H9 (cell line): ENCODE data around the gene RNU6-1. TPM values are rescaled to one million over a fixed set of nuclear protein-coding genes. Genes with fewer than 3 reads are reported as not detected.

Source experiments
- DNase-seq: peaks from one replicate; pipeline ENCODE4 v3.0.0-alpha.2; 2017
- H2AFZ ChIP-seq: one replicate; pipeline ENCODE4 v1.6.1; 2013; ENCODE audit warnings: mild to moderate bottlenecking, low read length, control low read depth, moderate library complexity
- H2AK5ac ChIP-seq: 2 replicates; pipeline ENCODE4 v1.6.1; 2013; ENCODE audit warnings: low read length, control low read depth, mixed read lengths; ENCODE audit not compliant: insufficient read length
- H2BK120ac ChIP-seq: one replicate; pipeline ENCODE4 v1.6.1; 2013; ENCODE audit warnings: low read depth, mild to moderate bottlenecking, low read length, control low read depth, inconsistent platforms; ENCODE audit not compliant: poor library complexity, severe bottlenecking
- H2BK12ac ChIP-seq: 2 replicates; pipeline ENCODE4 v1.6.1; 2013; ENCODE audit warnings: low read length, control low read depth, mixed read lengths, low read depth; ENCODE audit not compliant: insufficient read length
- H2BK15ac ChIP-seq: 2 replicates; pipeline ENCODE4 v1.6.1; 2013; ENCODE audit warnings: low read depth, low read length, control low read depth
- H2BK20ac ChIP-seq: one replicate; pipeline ENCODE4 v1.6.1; 2013; ENCODE audit warnings: low read depth, mild to moderate bottlenecking, low read length, control low read depth, inconsistent platforms; ENCODE audit not compliant: poor library complexity, severe bottlenecking
- H2BK5ac ChIP-seq: 2 replicates; pipeline ENCODE4 v1.6.1; 2013; ENCODE audit warnings: low read length, control low read depth, mixed read lengths; ENCODE audit not compliant: insufficient read length
- H3K14ac ChIP-seq: 2 replicates; pipeline ENCODE4 v1.6.1; 2013; ENCODE audit warnings: low read length, control low read depth; ENCODE audit not compliant: insufficient read depth
- H3K18ac ChIP-seq: 2 replicates; pipeline ENCODE4 v1.6.1; 2013; ENCODE audit warnings: low read depth, mild to moderate bottlenecking, mixed read lengths, low read length, control low read depth; ENCODE audit not compliant: insufficient read length
- H3K23ac ChIP-seq: 2 replicates; pipeline ENCODE4 v1.6.1; 2013; ENCODE audit warnings: low read length, control low read depth, mixed read lengths, low read depth; ENCODE audit not compliant: insufficient read length
- H3K23me2 ChIP-seq: 2 replicates; pipeline ENCODE4 v1.6.1; 2013; ENCODE audit warnings: low read depth, mild to moderate bottlenecking, mixed read lengths, low read length, control low read depth; ENCODE audit not compliant: insufficient read length, poor library complexity, severe bottlenecking
- H3K27ac ChIP-seq: 2 replicates; pipeline ENCODE4 v1.5.1; 2013; ENCODE audit warnings: low read length, control low read depth, mixed read lengths, low read depth; ENCODE audit not compliant: insufficient read length
- H3K27me3 ChIP-seq: 2 replicates; pipeline ENCODE4 v1.6.1; 2013; ENCODE audit warnings: low read length, control low read depth, inconsistent platforms; ENCODE audit not compliant: insufficient read depth
- H3K4ac ChIP-seq: 2 replicates; pipeline ENCODE4 v1.6.1; 2013; ENCODE audit warnings: low read depth, mild to moderate bottlenecking, control low read depth, inconsistent platforms, low read length, moderate library complexity
- H3K4me1 ChIP-seq: 2 replicates; pipeline ENCODE4 v1.6.1; 2013; ENCODE audit warnings: low read length, control low read depth, inconsistent platforms; ENCODE audit not compliant: insufficient read depth
- H3K4me2 ChIP-seq: 2 replicates; pipeline ENCODE4 v1.6.1; 2013; ENCODE audit warnings: low read length, control low read depth, mixed read lengths; ENCODE audit not compliant: insufficient read length, insufficient read depth
- H3K56ac ChIP-seq: 2 replicates; pipeline ENCODE4 v1.6.1; 2013; ENCODE audit warnings: low read depth, mild to moderate bottlenecking, mixed read lengths, low read length, control low read depth; ENCODE audit not compliant: insufficient read length
- H3K79me1 ChIP-seq: 2 replicates; pipeline ENCODE4 v1.6.1; 2013; ENCODE audit warnings: low read depth, mild to moderate bottlenecking, moderate library complexity, low read length, control low read depth, inconsistent platforms; ENCODE audit not compliant: insufficient read depth, poor library complexity, severe bottlenecking
- H3K79me2 ChIP-seq: 2 replicates; pipeline ENCODE4 v1.6.1; 2013; ENCODE audit warnings: low read length, control low read depth, inconsistent platforms; ENCODE audit not compliant: insufficient read depth
- H3K9ac ChIP-seq: 2 replicates; pipeline ENCODE4 v1.6.1; 2013; ENCODE audit warnings: low read length, control low read depth, mixed read lengths; ENCODE audit not compliant: insufficient read length; ENCODE audit errors: extremely low read depth
- H3K9me3 ChIP-seq: one replicate; pipeline ENCODE4 v1.6.1; 2013; ENCODE audit warnings: low read depth, low read length, inconsistent platforms; ENCODE audit not compliant: control insufficient read depth
- H3T11ph ChIP-seq: one replicate; pipeline ENCODE4 v1.6.1; 2013; ENCODE audit warnings: mild to moderate bottlenecking, low read length, control low read depth, inconsistent platforms
- H4K20me1 ChIP-seq: one replicate; pipeline ENCODE4 v1.6.1; 2013; ENCODE audit not compliant: control insufficient read depth, insufficient read length, insufficient read depth
- H4K5ac ChIP-seq: 2 replicates; pipeline ENCODE4 v1.6.1; 2013; ENCODE audit warnings: low read depth, mild to moderate bottlenecking, mixed read lengths, low read length, control low read depth; ENCODE audit not compliant: insufficient read length
- H4K8ac ChIP-seq: replicated peaks from 2 replicates; pipeline ENCODE4 v1.6.1; 2013; ENCODE audit warnings: low read length, control low read depth, mixed read lengths, low read depth; ENCODE audit not compliant: insufficient read length
- H4K91ac ChIP-seq: 2 replicates; pipeline ENCODE4 v1.6.1; 2013; ENCODE audit warnings: low read depth, mild to moderate bottlenecking, moderate library complexity, mixed read lengths, low read length, control low read depth; ENCODE audit not compliant: insufficient read length
- H3K27ac Mint-ChIP-seq, 3 experiments: 2 replicates in 2 of 3; 3 replicates in 1 of 3; pipeline ENCODE4 v1.8.0; 2020 to 2021; ENCODE audit warnings: mixed read lengths in 3 of 3, mild to moderate bottlenecking in 1 of 3, moderate library complexity in 1 of 3
- H3K27me3 Mint-ChIP-seq: 2 replicates; pipeline ENCODE4 v1.8.0; 2021; ENCODE audit warnings: low read depth, mild to moderate bottlenecking, moderate library complexity, mixed read lengths
- H3K36me3 Mint-ChIP-seq, 3 experiments: 2 replicates in 2 of 3; 3 replicates in 1 of 3; pipeline ENCODE4 v1.8.0; 2020 to 2021; ENCODE audit warnings: low read depth in 3 of 3, mixed read lengths in 3 of 3; ENCODE audit not compliant: insufficient read depth in 1 of 3
- H3K4me1 Mint-ChIP-seq, 2 experiments: 2 replicates each; pipeline ENCODE4 v1.8.0; 2020; ENCODE audit warnings: mixed read lengths in 2 of 2
- H3K4me3 Mint-ChIP-seq, 2 experiments: 2 replicates in 1 of 2; 3 replicates in 1 of 2; pipeline ENCODE4 v1.8.0; 2020 to 2021; ENCODE audit warnings: mild to moderate bottlenecking in 2 of 2, mixed read lengths in 2 of 2, moderate library complexity in 1 of 2
- H3K9me3 Mint-ChIP-seq, 2 experiments: 2 replicates in 1 of 2; 3 replicates in 1 of 2; pipeline ENCODE4 v1.8.0; 2020; ENCODE audit warnings: mild to moderate bottlenecking in 2 of 2, mixed read lengths in 2 of 2, moderate library complexity in 1 of 2
- CTCF ChIP-seq: fragments of 200-600 bp; sonication (generic); conservative IDR thresholded peaks from 3 replicates; pipeline ENCODE4 v1.8.0; 2021; ENCODE audit warnings: antibody characterized with exemption, mild to moderate bottlenecking
- WGBS: extraction: QIAGEN DNeasy Blood & Tissue Kit; methylation state at CpG from one replicate; pipeline ENCODE4 v1.1.7; 2013; ENCODE audit warnings: missing lambda C conversion rate, low lambda C conversion rate, mixed read lengths; ENCODE audit not compliant: insufficient read length; ENCODE audit errors: extremely low coverage; 5-methylcytosine and 5-hydroxymethylcytosine counted together
- total RNA-seq: library from RNA; stranded (reverse); gene quantifications from 2 replicates; pipeline ENCODE4 v1.2.1, GENCODE V29; 2021

The RNU6-1 gene
- total RNA-seq, 1 experiment from 2014 or later = not detected

GRCh38 chr15:67887776-67888175 lies 47.9 kb upstream of the RNU6-1 start:
- Histone ChIP-seq H4K8ac (no peak overlapping the region), H3T11ph (no peak overlapping the region), H4K20me1 (no peaks in the 10 kb centered on the region), H3K79me1 (no peaks in the 10 kb centered on the region), H2AFZ (no peak overlapping the region), H3K27me3 (no peaks in the 10 kb centered on the region; the same call in 1 of the 2 replicates), H2BK5ac (no peak overlapping the region), H2BK12ac (no peak overlapping the region), H3K9ac (no peak overlapping the region), H3K9me3 (no peaks in the 10 kb centered on the region), H3K18ac (no peak overlapping the region), H2AK5ac (no peak overlapping the region), H3K4me1 (no peaks in the 10 kb centered on the region; the same call in 1 of the 2 replicates), H3K56ac (no peak overlapping the region), H3K27ac (no peak overlapping the region), H3K23me2 (peaks cover 5% of the 10 kb centered on the region), H2BK20ac (no peak overlapping the region), H3K4ac (no peak overlapping the region), H4K91ac (no peak overlapping the region), H4K5ac (no peak overlapping the region), H3K79me2 (no peaks in the 10 kb centered on the region), H3K14ac (no peak overlapping the region), H3K4me2 (no peak overlapping the region), H3K23ac (no peak overlapping the region), H2BK120ac (no peak overlapping the region), H2BK15ac (no peak overlapping the region)
- Mint-ChIP-seq H3K36me3 (peaks cover 0 to 12% (median 0%) of the 10 kb centered on the region in 3 experiments; a peak in 2 of 7 replicates), H3K9me3 (peaks cover 6 to 9% of the 10 kb centered on the region in 2 experiments; a peak in 2 of 5 replicates), H3K27me3 (peaks cover 35% of the 10 kb centered on the region), H3K4me3 (no peak overlapping the region), H3K4me1 (peaks cover 19 to 22% of the 10 kb centered on the region in 2 experiments), H3K27ac (no peak overlapping the region)
- no peak for TF ChIP-seq CTCF
- no peak for DNase-seq
- no CpG with 5 or more reads among the region's 2 CpGs for WGBS
